Measurements from ENCODE around the gene SNIP1. TPM values are rescaled to one million over a fixed set of nuclear protein-coding genes. Genes with fewer than 3 reads are reported as not detected.

Gene SNIP1
- total and polyA plus RNA-seq, 2 of the 8 experiments (the other 6 are each of a cell fraction or from before 2014, with no cell fraction given), result 3.7 to 15.7 TPM

DNA sequence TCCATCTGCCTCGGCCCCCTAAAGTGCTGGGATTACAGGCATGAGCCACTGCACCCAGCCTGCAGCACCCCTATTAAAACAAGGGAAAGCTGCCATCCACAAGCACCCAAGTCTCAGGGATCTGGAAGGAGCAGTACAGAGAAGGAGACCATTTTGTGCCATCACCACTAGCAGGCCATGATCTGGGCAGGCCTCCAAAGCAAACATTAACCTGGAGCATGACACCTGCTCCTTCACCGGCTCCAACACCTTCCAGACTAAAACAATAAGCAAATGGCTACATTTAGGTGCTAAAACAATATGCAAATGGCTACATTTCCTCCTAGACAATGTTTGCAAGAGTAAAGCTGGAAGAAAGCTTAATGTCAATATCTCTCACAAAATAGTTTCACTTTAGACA is 56.3 kb downstream of the SNIP1 start:
- Histone ChIP-seq H3K9ac (replicated peaks in 1 of 4; ENCODE audit: extremely low read depth in 1 of 4, low read depth in 3 of 4, low read length in 3 of 4) (no peak overlapping the region), H2BK5ac (ENCODE audit: low read depth, low read length) (no peak overlapping the region), H4K91ac (replicated peaks; ENCODE audit: insufficient read length, low read length) (no peak overlapping the region), H3K79me1 (ENCODE audit: low read depth, low read length) (no peaks in the 10 kb centered on the region), H4K20me1 (replicated peaks in 1 of 2; ENCODE audit: control insufficient read depth in 1 of 2, insufficient read depth in 2 of 2, low read length in 2 of 2) (no peaks in the 10 kb centered on the region), H3K14ac (ENCODE audit: insufficient read length) (no peak overlapping the region), H3K4ac (replicated peaks; ENCODE audit: insufficient read length, low read depth, low read length) (no peak overlapping the region), H2AK5ac (ENCODE audit: low read depth, low read length) (no peak overlapping the region), H3K79me2 (ENCODE audit: control insufficient read depth in 1 of 2, insufficient read depth in 2 of 2, low read length in 2 of 2) (no peaks in the 10 kb centered on the region), H2BK20ac (ENCODE audit: low read length) (no peak overlapping the region), H2BK12ac (ENCODE audit: low read depth, low read length) (no peak overlapping the region), H3K56ac (replicated peaks; ENCODE audit: insufficient read length, low read depth, low read length) (no peak overlapping the region), H3K4me1 (replicated peaks in 1 of 4; ENCODE audit: control insufficient read depth in 3 of 4, insufficient read depth in 4 of 4, low read length in 3 of 4) (no peaks in the 10 kb centered on the region), H3K18ac (ENCODE audit: extremely low read depth, low read length) (no peak overlapping the region), H4K8ac (ENCODE audit: extremely low read depth, insufficient read depth, low read length) (no peak overlapping the region), H3K9me3 (ENCODE audit: insufficient read depth in 2 of 2, low read depth in 1 of 2, low read length in 1 of 2) (no peaks in the 10 kb centered on the region), H2AFZ (ENCODE audit: low read length) (no peak overlapping the region), H3K23ac (ENCODE audit: insufficient read length) (no peak overlapping the region), H3K36me3 (ENCODE audit: control insufficient read depth in 2 of 4, insufficient read depth in 4 of 4, low read length in 3 of 4) (peaks cover 8 to 34% (median 14%) of the 10 kb centered on the region in 4 experiments), H3K27ac (ENCODE audit: low read depth, low read length) (no peak overlapping the region), H3K4me3 (ENCODE audit: extremely low read depth in 1 of 4, insufficient read depth in 2 of 4, low read depth in 3 of 4, low read length in 4 of 4) (no peak overlapping the region), H3K23me2 (ENCODE audit: low read depth, low read length) (no peaks in the 10 kb centered on the region), H3K27me3 (replicated peaks in 1 of 4; ENCODE audit: control insufficient read depth in 3 of 4, extremely low read depth in 1 of 4, insufficient read depth in 3 of 4, low read length in 3 of 4) (no peaks in the 10 kb centered on the region), H3K4me2 (ENCODE audit: insufficient read depth in 1 of 2, low read depth in 2 of 2, low read length in 2 of 2) (no peak overlapping the region), H4K5ac (ENCODE audit: insufficient read length, low read depth, low read length) (no peak overlapping the region), H2BK15ac (ENCODE audit: low read length) (no peak overlapping the region), H2BK120ac (replicated peaks; ENCODE audit: low read depth, low read length) (no peak overlapping the region)
- FAIRE-seq, result no peak
- WGBS, 2 experiments (ENCODE audit: extremely low coverage in 1 of 2, insufficient coverage in 1 of 2, insufficient read length in 1 of 2, insufficient replicate concordance in 2 of 2, low coverage in 1 of 2, low lambda C conversion rate in 2 of 2, missing lambda C conversion rate in 1 of 2), result 94% methylated on average over 2 of the region's 2 CpGs; no CpG with 5 or more reads in 1 of the 2 experiments
- no peak for DNase-seq (ENCODE audit: low read depth in 1 of 2, low spot score in 2 of 2)
- TF ChIP-seq RAD21 (IDR thresholded peaks at IDR 0.05 in 1 of 2, conservative IDR thresholded peaks at IDR 0.05 in 1 of 2; ENCODE audit: low read depth in 2 of 2, low read length in 2 of 2), result no peak
- ChIA-PET CTCF (ENCODE audit: partially characterized antibody) (interaction anchor here (1.0 to 21.7 kb wide), 7 partner anchors 11 to 956 kb away, joined by 3 to 382 read pairs (median 4); no protein-coding TSS in a partner anchor), POLR2A (ENCODE audit: partially characterized antibody) (no interaction called here)
